HG03469 (cell line): ENCODE results near the gene FAM184B.
"Not testable (repeated sequence)": the region's sequence is repeated elsewhere in the genome, so short reads cannot be mapped to it uniquely, and the experiment has no call there.

Experiments used
- ATAC-seq: cut with Tn5 transposase; IDR thresholded peaks from one replicate; pipeline ENCODE4 v1.9.1; 2021; ENCODE audit warnings: mild to moderate bottlenecking, moderate library complexity, moderate number of reproducible peaks; ENCODE audit not compliant: unreplicated experiment

The FAM184B gene

DNA sequence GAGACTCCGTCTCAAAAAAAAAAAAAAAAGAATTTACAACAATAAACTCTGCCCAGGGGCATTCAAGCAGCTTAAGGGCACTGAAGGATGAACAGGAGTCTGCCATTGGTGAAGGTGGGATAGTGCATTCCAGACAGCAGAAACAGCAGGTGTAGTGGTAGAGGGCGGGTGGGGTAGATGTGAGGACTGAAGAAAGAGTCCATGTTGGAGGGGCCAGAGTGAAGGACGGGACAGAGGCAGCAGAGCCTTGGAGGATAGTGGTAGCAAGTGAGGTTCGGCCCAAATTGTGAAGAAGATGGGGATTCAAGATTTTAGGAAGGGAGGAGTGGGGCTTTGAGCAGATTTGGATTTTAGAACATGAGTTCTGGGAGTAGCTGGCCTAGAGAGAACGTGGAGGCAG, 91.3 kb downstream of the FAM184B start:
- no peak for ATAC-seq

DNA sequence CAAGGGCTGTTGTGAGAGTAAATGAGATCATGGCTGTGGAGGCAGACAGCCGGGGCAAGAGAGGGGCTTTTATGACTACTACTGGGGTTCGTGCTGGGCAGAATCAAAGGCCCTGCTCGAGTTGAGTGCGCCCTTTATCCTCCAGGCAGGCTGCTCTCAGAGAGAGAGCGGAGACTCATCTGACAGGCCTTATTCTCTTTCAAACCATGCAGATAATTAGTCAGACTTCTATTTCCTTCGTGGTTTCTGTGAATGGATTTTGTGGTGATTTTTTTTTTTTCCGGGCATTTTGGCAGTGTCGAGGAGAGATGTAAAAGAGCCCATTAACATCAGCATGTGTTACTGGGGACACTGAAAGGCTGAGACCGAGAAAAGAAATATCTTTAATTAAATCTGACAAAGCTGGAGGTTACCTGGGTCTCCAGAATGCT, 93.4 kb downstream of the FAM184B start:
- ATAC-seq: no peak

DNA sequence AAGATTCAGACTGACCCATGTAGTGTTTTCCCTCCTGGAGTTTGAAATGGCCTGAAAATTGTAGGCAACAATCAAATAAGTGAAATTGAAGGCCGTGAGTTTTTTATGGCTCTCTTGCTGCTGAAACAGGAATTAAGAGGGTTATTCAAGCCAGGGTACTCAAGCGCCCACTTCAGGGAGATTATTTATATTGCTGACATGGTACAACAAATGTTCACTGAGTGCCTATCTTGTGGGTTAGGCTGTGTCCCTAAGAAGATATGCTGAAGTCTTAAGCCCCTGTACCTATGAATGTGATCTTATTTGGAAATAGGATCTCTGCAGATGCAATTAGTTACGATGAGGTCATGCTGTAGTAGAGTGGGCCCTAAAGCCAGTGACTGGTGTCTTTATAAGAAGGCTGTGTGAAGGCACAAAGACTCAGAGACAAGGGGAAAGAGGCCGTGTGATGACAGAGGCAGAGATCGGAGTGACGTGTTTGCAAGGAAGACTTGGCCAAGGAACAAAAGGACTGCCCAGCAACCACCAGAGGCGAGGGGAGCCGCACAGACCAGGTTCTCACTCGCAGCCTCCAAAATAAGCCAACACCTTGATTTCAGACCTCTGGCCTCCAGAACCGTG, 94.1 kb downstream of the FAM184B start:
- ATAC-seq: no peak

DNA sequence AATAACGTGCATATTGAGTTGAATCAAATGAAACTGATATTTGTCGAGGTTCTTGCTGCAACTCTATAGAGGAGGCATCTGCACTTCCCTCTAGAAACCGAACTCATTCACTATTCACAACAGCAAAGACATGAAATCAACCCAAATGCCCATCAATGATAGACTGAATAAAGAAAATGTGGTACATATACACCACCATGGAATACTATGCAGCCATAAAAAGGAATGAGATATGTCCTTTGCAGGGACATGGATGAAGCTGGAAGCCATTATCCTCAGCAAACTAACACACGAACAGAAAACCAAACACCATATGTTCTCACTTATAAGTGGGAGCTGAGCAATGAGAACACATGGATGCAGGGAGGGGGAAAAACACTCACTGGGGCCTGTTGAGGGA, 96.8 kb downstream of the FAM184B start:
- not testable (repeated sequence) for ATAC-seq

DNA sequence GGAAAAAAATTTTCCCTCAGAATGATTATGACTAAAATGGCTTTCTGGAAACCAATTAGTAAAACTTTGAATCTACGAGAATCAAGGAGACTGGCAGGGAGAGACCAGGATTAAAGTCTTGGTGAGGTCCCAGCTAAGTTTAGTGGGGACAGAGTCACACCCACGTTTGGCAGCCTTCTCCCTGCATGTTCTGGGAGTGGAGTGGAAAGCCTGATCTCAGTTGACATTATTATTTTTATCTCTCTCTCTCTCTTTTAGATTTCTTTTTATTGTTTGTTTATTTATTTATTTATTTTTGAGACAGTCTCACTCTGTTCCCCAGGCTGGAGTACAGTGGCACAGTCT, 99.2 kb downstream of the FAM184B start:
- ATAC-seq: no peak

DNA sequence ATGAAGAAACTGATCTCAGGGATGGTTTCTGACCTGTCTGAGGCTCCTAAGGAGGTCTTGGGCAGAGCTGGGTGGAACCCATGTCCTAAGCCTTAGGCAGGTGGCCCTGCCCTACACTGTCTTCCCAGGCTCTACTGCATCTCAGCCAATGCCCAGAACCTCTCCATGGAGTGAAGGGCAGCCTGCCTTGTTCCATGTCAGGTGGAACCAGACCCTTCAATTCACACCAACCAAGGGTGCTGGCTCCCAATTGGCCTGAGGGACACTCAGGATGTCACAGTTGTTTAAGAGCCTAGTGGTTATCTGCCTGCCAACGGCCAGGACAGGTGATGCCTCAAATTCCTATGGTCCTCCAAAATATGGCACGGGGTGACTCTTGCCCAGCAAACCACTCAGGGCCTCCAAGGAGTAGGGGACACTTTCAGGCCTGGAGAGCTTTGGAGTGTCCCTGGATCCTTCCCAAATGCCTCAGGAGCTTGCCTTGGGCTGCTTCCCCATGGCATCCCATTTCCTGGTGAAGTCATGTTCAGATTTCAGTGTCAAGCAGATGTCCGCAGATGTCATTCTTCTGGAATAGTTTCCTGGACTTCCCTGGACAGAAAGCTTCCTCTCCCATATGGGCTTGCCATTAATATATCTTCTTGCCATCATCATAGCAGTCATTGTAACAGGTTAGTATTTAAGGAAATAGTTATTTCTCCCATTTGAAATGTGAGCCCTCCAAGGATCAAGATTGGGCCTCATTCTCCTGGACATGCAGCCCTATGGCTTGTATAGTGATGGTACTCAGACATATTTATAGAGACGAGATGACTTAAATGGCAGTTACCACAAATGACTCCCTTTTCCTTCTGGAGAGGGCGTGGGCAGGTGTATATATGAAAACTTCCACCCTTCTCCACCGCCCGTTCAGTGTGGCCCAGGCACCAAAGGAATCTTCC, 99.9 kb downstream of the FAM184B start:
- no peak for ATAC-seq

DNA sequence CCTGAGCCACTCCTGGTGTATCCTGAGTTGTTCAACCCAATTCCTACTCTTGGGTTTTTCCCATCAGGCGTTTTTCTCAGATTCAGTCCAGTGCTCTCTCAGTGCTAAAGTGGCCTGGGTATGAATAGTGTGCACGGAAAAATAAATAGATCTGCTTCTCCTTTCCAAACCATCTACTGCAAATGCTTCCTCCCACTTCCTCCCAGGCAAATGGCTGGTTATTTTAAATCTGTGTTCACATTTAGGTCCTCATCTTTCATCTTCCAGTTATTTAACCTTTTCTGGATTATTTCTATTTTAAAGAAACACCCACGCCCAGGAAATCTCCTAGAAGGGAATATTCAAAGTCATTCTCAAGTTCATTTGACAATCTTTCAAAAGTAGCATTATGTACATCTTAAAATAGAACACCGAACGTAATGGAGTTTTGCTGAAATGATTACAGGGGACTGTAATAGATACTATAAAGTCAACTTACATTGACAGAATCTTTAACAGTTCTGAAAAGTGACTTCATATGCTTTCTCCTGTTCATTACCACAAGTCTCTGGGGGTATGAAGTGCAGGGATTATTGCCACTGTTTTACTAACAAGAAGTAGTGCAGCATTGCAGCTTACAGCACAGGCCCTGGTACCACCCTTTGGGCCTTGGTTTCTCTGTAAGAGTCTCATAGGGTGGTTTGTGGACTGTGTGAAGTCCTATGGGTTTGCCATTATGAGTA, 100.7 kb downstream of the FAM184B start:
- no peak for ATAC-seq

DNA sequence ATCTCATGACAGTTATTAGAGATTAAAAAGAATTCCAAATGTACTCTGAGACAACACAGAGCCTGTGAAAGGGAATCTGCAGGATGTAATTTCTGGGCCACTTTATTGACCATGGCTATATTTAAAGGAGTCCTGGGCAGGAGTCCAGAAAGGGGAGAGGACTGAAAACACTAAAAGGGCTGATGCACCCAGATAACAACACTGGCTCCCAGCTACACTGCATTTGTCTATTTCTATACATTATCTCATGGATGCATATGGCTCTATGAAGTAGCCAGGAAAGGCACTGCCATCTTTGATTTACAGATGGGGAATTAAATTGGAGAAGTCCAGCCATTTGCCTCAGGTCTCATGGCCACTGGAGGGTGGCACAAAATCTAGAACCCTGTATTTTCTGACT, 111.0 kb downstream of the FAM184B start:
- no peak for ATAC-seq

DNA sequence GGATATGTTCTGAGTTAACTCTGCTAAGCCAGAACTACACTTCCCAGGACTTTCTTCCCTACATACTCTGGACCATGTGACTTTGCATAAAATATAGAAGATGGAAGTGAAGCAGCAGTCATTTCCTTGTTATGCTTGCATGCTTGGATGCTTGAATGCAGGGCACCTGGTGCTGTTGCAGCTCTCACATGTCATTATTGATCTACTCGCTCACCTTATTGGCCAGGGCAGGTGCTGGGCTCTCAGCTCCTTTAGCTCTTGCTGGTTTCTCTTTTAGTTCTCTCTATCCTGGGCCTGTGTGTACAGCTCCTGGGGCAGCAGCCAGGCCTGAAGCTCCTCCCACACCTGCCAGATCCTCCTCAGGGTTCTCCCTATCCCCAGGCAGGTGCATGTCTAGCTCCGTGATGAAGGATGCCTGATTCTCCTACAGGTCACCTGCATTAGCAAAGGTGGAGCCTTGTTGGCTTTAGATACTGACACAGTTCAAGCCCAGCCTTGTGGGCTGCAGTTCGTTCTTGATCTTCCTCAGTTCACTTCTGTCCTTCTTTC, 113.7 kb downstream of the FAM184B start:
- no peak for ATAC-seq

DNA sequence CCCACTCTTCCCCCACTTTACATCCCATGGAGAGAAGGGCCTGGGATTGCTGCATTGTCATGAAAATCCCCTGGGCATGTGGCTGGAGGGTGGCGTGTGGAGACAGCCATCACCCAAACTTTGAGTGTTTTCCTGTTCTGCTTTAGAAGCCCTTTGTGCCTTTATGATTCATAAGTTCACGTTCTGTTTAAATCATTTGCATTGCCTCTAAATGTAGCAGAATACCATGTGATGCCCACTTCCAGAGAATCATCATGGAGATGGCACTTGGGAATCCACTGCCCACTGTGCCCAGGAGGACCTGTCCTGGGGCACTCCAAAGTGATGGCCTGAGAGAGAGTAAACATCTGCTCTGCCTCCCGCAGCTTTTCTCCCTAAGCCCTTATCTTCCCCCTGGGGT, 114.2 kb downstream of the FAM184B start:
- no peak for ATAC-seq

DNA sequence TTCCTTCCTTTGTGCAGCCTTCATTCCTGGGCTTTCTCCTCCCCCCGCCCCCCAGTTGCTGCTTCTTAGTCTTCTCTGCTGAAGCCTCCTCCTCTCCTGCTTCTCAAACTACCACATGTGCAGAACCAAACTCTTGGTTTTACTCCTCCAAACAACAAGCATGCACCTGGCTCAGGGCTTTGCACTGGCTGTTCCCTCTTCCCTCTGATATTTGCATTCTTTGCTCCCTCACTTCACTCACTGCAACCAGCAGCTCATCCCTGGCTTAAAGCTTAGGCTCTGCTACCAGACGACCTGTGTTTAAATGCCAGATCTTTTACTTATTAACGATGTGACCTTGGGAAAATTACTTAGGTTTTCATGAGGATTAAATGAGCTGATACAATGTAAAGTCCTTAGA, 115.6 kb downstream of the FAM184B start:
- ATAC-seq: no peak

DNA sequence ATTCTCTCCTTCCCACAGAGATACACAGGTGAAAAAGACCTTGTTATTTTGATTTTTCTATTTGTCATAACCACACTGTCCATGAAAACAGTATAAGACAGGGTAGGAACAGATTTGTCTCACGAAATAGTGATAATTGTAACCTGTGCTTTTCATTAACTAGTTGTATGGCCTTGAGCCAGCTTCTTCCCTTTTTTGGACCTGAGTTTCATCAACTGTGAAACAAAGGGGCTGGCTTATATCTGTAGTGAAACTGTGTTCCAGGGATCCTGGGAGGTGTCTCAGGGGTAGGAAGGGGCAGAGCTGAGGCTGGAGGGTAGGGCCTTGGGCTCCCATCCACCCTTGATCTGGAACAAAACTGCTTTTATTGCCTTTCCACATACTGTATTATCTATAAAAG, 116.1 kb downstream of the FAM184B start:
- no peak for ATAC-seq

DNA sequence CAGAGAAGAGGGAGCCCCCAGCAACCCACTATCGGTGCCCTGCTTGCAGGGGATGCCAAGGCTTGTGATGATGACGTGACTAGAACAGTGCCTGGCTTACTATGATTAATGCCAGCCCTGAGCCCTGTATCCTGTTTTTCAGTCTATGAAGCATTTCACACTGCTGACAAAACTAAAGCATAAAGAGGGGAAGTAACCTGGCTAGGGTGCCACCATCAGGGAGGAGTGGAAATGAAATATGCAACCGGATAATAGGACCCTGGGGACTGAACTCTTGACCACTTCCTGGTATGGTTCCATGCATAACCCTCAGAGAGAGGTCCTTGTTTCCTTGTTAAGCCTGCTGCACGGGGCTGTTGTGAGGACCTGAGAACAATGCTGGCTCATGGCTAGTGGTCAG, 116.7 kb downstream of the FAM184B start:
- ATAC-seq: peak; percentile 89

DNA sequence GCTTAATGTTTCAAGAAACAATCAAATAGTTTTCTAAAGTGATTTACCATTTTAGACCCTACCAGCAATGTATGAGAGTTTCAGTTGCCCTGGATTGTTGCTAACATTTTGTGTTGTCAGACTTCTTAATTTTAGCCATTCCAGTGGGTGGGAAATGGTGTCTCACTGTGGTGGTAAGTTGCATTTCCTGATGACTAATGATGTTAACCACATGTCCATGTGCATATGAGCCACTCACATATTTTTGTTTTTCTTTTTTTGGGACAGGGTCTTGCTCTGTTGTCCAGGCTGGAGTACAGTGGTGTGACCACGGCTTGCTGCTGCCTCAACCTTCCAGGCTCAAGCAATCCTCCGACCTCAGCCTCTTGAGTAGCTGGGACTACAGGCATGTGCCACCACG, 118.7 kb downstream of the FAM184B start:
- no peak for ATAC-seq

DNA sequence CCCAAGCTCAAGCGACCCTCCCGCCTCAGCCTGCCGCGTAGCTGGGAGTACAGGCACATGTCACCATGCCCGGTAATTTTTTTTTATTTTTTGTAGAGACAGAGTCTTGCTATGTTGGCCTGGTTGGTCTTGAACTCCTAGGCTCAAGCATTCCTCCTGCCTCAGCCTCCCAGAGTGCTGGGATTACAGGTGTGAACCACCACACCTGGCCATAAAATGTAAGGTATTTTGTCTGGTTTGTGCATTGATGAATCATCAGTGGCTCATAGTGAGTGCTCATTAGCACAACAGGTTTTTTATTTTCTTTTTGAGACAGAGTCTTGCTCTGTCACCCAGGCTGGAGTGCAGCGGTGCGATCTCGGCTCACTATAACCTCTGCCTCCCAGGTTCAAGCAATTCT, 122.2 kb downstream of the FAM184B start:
- not testable (repeated sequence) for ATAC-seq

DNA sequence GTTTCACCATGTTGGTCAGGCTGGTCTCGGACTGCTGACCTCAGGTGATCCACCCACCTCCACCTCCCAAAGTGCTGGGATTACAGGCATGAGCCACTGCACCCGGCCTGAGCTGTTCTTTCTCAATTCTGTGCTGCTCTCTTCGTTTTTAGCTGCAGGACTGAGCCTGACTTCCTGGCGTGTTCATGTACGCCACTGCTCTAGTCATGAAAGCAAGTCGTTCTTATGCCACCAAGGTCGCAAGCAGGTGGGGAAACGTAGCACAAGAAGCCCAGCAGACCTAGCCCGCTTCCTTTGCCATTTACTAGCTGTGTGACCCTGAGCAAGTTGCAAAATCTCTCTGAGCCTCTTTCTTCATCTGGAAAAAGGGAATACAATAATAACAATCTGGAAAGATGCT, 123.6 kb downstream of the FAM184B start:
- no peak for ATAC-seq

DNA sequence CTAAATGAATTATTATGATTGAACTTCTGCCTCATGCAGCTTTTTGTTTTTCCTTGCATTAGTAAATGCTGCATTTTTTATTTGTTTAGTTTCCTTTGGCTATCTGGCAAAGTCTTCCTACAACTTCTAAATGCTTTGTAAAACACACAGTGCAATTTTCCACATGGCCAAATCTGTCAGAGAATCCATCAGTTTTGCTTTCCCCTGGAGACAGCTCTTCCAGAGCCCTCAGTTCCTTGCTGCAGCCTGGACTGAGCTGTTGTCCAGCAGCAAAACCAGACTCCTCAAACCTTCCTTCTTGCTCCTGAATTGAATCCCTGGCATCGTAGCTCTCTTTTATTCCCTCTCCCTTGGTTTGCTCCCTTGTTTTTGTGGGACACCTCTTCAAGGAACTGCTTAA, 124.3 kb downstream of the FAM184B start:
- ATAC-seq: no peak

DNA sequence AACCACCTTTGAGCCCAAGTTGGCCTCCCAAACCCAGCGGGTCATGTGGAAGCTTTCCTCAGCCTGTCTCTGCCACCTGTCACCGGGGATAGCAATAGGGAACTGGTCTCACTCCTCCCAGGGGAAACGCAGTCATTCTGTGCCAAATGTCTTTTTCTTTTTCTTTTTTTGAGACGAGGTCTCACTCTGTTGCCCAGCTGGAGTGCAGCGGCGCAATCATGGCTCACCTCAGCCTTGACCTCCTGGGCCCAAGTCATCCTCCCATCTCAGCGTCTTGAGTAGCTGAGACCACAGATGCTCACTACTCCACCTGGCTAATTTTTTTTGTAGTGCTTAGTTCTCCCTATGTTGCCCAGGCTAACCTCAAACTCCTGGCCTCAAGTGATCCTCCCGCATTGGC, 126.7 kb downstream of the FAM184B start:
- ATAC-seq: no peak

DNA sequence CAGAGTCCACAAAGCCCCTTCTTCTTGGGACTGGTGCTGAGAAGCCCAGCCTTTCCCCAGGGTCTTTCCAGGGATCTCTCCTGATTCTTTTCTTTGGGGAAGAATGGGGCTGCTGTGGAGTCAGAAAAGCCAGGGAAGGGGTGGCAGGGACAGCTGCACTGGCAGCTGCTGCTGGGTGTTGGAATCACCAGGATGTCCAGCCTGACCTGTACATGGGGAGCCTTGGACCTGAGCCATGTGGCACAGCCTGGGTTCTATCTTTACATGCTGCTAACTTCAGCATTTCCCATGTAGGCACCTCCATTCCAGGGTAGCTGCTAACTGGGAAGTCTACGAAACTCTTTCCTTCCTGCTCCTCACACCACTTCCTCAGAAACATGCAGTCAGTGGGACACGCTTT, 131.0 kb downstream of the FAM184B start:
- no peak for ATAC-seq

DNA sequence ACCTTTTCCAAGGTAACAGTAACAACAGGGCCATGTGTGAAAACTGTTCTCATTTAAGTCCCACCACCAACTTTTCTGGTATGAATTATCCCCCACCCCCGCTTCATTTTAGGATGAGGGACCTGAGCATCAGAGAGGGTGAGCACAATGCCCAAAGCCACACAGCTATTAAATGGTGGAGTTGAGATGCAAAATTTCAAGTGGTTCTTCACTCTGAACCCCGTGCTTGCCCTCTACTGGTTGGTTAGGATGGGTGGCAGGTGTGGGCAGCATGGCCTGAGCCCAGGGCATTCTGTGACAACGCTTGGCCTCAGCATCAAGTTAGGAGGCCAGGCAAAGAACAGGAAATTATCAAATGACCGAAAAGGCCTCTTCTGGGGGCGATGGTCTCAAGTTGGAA, 133.5 kb downstream of the FAM184B start:
- no peak for ATAC-seq

DNA sequence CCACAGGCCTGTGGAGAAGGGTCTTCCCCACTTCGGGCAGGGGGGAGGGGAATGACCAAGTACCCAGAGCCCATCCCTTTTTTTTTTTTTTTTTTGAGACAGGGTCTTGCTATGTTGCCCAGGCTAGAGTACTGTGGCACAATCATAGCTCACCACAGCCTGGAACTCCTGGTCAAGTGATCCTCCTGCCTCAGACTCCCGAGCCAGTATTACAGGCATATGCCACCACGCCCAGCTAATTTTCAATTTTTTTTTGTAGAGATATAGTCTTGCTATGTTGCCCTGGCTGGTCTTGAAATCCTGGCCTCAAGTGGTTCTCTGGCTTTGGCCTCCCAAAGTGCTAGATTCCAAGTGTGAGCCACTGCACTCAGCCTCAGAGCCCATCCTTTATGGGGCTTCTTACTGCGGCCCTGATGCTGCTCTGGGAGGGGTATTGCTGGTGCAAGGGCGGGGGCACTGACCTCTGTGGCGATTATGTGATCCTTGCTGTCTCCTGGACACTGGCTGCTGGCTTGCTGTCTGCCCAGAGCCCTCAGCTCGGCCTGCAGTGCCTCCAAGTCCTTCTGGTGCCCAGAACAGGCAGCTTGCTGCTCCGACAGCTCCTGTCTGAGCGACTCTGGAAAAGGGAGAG, 134.1 kb downstream of the FAM184B start:
- no peak for ATAC-seq
